ENCODE results near the gene EMX1.

EMX1 gene

DNA sequence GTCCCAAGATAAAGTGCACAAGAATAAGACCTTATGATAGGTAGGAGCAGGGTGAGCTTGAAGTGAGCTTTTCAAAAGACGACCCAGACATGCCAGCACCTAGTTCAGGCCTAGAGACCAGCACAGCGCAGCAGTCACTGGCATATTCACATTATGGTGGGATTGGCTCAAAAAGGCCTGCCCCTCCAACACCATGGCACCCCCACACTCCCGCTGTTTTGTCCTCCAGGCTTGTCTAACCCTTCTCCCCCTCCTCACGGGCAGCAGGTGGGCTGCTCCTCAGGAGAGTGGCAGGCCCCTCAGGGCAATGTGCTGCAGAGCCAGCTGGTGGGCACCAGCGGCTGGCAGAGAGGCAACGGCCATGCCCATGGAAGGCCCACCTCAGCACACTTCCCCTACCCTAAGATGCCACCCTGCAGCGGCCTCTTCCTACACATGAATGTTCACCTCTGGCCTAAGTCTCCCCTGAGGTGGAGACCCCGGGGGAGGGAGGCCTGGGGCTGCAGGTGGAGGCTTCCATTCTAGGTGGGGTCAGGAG is 25.6 kb downstream of the EMX1 start:
- no peak for DNase-seq (ENCODE audit: low spot score)

DNA sequence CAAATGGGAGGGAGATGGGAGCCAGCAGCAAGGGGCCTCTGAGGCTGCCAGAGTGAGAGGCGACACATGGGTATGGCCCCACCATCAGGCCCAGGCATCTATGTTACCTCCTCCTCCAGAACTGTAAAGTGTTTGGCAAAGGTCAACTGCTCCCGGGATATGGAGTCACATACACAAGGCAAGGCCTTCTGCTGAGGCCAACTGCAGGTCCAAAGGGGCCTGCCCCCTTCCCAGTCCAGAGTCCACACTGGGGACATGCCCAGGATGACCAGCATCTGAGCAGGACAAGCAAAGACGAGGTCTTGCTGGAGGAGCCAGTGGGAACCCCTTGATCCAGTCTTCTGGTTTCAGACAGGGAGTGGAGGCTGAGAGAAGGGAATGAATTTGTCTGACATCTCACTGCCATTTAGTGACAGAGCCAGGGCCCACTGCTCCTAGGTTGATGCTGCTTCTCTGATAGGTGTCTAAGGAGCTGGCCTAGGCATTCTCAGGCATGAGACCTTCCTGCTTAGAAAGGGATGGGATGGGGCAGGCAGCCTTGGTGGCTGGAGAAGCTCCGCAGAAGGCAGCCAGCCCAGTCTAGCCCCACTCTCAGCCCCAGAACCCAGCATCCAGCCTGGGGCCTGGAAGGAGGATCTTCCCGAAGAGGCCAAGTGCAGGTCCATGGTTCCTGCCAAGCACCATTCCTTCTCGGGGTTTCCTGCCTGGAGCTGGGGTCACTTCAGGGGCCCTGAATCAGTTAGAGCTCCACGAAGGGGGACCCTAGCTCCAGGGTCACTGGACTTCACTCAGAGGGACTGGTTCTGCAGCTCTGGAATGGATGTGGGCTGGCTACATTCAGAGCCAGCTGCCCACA is 26.4 kb downstream of the EMX1 start:
- no peak for DNase-seq (ENCODE audit: low spot score)

DNA sequence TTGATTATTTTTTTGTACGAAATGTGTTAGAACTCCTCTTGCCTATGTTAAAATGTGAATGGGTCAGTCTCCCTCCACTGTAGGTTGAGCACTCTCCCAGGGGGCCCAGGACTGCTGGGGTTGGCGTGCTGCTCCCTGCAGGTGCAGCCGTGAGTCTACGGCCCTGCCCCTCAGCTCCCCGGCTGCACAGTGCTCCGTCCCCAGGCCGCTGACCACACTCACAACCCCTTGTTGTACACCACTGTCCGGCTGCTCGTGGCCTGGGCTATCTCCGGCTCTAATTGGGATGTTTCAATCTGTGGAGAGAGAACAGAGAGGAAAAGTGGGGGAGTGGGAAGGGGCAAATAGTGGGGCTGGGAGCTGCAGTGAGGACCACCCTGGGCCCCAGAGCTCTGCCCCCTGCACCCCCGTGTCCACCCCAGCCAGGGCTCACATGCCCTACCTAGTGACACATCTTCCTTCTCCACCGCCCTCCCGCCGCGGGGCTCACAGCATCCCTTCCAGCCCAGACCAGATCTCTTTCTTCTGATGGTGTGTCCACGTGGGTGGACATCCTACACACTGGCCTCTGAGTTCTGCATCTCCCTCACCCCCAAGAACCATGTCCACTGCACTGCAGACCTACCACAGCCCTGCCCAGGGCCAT is 27.6 kb downstream of the EMX1 start:
- DNase-seq (ENCODE audit: low spot score): no peak

DNA sequence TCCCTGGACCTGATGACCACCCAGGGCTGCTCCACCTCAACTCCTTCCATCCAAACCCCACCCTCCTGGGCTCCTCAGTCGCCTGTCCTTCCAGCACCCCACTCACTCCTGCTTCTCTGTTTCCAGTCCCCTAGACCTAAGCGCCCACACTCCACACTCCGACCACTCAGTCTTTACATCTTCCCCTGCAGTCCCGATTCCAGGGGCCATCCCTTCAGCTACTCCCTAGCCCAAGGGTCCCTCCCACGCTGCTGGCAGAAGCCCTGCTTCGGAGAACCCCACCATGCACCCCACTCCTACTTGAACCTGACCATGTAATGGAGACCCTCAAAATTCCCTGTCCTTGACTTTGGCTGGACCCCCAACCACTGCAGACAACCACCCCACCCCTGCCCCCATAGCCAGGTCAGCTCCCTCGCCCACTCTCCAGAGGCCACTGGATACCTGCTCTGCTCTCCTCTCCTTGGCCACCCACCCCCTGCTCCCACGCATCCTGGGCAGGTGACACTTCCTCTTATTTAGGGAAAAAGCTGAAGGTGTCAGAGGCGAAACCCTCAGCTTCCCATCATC is 28.2 kb downstream of the EMX1 start:
- no peak for DNase-seq (ENCODE audit: low spot score)

DNA sequence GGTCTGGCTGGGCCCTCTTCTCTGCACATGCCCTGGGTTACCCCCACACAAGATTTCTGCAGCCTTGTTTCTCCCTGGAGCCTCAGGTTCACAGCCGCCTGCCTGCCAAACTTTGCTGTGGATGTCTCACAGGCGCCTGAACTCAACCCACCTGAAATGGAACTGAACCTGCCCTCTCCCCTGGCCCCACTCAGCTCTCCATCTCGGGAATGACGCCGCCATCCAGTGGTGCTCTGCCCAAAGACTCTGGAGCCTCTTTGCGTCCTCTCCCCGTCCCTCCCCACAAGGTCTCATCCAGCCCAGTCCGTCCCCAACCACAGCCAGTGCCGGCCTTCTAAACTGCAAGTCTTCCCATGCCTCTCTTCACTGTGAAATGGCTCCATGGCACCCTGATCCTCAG is 29.1 kb downstream of the EMX1 start:
- no peak for DNase-seq (ENCODE audit: low spot score)

DNA sequence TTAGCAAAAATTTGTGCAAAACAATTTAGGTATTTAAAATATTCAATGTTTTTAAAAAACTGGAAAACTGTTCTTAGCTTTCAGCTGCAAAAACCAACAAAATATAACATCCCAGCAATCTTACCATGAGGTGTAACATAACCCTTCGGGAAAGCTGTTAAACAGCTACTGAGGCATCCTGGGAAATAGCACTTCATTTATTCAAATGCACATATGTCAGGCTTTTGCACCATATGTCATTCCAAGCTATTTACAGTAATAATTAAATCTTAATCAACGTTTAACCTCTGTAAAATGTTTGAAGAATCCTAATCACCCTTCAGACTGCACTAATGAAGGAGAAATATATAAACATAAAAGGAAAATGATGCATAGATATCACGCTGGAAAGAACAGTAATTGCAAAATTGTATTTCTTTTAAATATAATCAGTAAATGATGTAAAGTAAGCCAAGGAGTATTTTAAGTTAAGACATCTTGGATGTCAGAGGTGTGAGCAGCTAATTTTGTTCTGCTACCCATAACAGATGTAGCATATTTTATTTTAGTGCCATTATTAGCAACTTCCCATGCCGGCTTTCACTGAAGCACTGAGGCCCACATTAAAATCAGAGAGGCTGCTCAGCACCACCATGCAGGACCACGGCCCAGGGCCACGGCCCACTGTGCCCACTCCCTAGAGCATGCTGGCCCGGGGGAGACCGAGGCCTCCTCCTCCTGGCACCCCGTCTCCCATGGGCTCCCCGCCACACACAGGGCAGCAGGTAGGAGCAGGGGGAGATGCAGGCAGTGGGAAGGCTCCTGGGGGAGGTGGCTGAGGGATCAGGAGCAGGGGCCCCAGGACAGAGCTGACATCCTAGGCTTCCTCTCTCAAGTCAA is 30.9 kb downstream of the EMX1 start:
- no peak for DNase-seq (ENCODE audit: low spot score)

DNA sequence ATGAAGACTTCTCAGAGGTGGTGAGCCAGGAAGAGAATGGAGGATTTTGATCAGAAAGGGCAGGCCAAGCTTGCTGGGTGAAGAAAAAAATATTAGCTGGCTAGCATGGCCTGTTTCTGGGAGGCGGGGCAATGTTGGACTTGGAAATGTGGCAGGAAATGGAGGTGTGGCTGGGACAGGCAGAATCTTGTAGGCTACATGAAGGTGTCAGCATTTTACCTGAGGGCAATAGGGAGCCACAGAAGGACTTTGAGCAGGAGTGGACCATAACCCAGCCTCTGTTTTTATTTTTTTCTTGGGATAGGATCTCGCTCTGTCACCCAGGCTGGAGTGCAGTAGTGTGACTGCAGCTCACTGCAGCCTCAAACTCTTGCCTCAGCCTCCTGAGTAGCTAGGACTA is 31.7 kb downstream of the EMX1 start:
- DNase-seq (ENCODE audit: low spot score): no peak

DNA sequence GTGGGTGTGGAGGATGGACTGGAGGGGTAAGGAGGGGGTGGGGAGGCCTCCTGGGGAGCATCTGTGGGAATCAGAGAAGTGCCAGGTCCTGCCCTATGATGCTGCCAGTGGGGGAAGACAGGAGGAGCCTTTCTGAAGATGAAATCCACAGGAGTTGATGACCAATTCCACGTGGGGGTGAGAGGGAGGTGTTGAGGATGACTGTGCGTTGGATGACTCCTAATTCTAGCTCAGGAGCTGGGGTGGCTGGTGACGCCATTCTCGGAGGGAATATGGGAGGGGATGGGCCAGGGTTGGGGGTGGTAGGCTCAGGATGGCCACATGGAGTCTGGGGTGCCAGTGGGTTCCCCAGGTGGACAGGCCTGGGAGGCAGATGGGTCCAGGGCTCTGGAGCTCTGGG is 32.3 kb downstream of the EMX1 start:
- no peak for DNase-seq (ENCODE audit: low spot score)

DNA sequence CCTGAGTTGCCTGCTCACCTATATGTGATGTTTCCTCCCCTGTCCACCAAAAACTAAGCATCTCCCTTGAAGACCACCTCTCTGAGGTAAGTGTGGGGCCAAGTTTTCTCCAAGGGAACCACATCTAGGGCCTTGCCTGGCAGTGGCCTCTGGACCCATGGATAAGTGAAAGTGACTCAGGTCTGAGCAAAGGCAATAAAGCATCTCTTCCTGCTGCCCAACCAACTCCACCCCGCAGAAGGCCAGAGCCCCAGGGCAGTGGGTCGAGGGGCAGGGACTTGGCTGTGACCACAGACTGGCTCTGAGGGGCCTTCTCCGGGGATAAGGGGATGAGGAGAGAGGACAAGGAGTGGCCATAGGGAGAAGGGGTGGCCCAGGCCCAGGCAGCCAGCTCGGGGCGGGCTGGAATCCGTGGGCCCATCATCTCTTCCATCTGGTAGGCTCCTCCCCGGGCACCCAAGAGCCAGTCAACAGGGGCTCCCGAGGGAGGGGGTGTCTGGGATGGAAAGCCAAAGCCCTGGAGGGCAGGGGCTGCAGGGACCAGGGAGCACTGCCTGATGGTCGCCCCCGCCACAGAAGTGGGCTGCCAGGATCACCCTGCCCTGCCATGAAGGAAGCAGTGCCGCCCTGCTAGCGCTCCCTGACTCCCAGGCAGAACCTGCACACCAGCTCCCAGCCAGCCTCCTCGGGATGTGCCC is 33.4 kb downstream of the EMX1 start:
- no peak for DNase-seq (ENCODE audit: low spot score)

DNA sequence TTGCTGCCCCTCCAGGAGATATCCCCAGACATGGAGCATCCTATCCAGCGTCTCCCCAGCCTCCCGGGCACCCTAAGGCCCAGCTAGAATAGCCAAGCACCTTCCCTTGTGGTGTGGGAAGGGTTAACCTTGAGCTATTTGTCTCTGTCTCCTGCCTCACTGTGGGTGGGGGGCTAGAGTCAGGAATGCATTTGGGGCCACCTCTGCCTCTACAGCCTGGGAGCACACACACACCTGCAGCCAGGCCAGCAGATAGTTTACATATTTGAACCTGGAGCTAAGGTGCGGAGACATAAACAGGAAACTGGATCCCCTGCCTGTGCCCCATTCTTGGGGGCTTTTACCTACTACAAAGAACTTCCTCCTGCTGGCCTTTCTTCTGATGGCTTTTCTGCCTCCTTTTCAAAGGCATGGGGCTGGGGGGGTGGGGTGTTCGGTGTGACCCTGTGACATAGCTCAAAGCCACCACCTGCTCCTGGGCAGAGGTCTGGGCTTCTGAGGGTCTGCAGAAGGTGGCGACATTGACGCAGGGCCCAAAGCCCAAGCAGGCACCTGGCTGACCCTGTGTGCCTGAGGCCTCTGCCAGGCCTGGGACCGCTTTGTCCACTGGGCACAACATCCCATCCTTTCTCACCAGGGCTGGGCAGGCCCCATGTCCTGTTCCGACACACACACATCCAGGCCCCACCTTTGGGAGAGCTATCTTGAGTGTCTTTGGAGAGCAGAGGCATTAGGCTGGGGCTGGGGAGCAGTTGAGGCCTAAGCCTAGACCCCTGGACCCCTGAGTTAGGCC is 34.2 kb downstream of the EMX1 start:
- no peak for DNase-seq (ENCODE audit: low spot score)

DNA sequence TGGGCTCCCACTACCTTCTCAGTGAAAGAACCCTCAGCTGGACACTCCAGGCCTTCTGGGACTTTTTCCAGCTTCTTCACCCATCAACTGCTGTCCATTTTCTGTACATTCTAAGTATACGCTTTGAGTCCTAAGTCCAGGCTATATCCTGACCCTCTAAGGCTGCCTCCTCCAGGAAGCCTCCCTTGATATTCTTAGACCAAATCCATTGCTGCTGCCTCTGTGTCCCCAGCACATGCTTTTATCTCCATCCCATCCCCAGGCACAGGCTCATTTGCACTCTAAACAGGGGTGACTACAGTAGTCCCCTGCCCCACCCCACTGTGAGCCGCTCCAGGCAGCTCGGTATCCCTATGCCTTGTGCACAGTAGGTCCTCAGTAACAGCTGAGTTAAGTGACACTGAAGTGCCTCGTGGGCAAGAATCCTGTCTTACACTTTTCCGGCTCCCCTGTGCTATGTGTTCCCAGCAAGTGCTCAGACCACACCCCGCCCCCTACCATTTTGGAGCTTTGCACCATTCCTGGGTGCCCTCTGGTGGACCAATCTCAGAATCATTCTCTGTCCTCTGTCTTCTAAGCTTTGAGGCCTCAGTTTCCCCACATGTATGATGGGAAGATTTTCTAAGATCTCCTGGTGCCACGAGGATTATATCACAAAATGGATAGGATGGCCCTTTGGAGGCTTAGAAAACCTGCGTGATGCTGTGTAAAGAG is 34.9 kb downstream of the EMX1 start:
- no peak for DNase-seq (ENCODE audit: low spot score)

DNA sequence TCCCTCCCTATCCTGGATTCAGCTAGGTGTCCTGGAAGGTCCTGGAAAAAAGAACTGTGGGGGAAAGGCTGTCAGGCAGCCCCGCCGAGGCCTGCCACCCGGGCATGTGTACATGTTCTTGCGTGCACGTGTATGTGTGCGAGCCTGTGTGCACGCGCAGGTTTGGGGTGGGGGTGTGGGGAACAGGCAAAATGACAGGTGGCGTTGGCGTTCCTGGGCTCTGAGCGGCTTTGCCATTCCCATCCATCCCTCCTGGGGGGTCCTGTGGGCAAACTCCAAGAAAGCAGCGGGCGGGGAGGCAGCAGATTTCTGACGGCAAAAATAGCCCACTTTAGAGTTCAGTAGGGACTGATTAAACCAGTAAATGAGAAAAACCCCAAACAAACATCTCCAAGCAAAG is 35.6 kb downstream of the EMX1 start:
- no peak for DNase-seq (ENCODE audit: low spot score)

DNA sequence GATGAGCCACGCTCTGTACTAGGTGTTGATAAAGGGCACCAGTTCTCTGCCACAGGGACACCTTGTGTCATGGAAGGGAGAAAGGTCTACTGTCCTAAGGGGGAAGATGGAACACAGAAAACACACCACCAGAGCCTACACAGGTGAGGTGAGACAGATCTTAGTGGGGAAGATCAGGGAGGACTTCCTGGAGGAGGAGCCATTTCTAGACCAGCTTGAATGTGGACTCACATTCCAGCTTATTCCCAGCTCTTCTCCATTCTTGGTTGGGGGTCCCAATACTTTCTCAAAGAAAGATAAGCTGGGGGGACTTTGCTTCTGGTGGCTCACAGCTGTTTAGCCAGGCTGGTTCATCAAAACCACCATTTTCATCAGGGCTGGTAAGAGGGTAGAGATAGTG is 36.2 kb downstream of the EMX1 start:
- DNase-seq (ENCODE audit: low spot score): no peak

DNA sequence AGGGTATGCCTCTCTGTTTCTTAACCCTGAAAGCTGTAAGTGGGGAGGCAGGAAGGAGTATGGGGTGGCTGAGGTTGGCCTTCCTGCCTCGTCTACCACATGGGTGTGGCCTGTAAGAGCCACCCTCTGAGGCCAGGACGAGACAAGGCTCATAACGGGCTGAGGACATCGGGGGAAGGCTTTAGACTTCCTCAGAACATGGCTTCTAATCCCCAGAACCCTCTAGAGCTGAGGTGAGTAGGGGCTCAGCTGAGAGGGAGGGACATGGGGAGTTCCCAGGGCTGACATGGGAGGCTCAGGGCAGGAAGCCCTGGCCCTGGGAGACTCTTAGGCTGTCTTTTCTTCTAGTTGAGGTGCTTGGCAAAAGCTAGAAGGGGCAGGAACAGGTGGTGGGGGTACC is 36.7 kb downstream of the EMX1 start:
- DNase-seq (ENCODE audit: low spot score): no peak

DNA sequence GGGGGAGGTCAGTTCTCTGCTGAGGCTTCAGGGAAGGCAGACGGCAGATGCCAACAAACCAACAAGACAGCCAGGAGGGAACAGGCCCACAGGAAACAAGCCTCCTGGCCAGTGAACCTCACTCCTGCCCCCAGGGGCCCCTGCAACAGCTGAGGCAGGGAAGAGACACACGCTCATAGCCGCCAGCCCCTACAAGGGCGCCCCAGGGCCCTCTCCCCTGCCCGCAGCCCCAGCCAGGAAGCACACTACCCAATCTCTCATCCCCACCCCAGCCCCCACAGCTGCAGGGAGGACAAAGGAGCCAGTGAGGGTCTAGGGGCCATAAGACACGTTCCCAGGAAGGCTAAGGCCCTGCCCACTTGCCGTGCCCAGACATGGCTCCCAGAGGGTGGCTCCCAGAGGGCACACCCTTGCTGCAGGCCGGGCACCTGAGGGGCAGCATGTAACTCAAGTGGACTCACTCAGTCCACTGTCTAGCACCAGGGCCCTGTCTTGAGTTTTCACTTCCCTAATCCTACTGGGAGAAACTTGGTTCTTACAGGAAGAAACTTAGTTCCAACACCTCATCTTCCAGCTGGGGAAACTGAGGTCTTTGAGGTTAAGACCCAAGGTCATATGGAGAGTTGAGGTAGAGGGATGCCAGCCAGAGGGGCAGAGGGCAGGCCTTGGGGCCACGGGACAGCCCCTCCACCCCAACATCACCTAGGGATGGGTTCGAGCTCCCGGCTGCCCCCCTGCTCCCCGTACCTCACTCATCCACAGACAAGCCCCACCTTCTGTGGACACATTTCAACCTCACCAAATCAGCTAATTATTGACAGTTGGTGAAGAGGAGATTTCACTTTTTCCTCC is 37.3 kb downstream of the EMX1 start:
- DNase-seq (ENCODE audit: low spot score): no peak

DNA sequence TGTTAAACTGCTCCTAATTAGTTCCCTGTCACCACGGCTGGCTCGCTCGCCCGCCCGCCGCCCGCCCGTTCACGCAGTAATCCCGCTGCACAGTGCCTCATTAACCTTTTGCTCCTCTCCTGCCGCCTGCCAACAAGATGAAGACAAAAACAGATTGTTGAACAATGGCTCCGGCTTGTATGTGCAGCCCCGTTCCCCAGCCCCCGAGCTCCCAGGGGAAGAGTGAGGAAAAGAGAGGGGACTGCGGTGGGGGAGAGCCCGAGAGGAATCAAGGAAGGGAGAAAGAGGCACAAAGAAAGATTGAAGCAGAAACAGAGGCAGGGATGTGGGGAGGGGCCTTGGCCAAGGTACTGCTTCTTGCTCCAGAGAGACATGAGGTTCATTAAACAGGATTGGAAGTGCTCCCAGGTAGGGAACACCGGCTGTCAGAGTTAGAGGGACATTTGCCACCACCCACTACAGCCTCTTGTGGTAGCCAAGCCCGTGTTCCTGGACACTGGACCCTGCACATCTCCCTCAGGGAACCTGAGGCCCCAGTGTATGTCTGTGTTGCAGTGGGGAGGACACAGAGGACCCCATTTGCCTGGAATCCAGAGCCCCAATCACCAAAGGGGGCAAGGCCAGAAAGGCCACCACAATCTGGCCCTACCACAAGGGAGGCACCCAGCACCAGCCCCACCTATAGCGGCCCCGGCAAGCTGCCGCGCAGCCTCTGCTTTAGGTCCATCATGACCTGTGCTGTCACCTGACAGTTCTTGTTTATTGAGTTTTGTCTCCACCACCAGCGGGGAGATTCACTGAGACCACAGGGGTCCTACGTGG is 38.1 kb downstream of the EMX1 start:
- no peak for DNase-seq (ENCODE audit: low spot score)

DNA sequence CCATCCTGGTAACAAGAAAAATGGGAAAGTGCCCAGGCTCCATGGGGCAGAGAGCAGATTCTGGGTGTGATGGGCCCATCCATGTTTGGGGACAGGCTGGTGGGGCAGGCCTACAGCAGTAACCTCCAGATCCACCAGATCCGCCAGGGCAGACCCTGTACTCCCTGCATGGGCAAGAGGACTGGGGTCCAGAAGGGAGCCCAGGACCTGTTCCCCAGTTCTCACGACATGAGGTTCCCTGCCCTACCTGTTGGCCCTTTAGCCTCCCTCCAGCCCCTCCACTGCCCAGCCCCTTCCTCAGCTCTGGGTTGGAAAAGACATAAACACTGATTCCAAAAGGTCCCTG is 38.7 kb downstream of the EMX1 start:
- DNase-seq (ENCODE audit: low spot score): no peak

DNA sequence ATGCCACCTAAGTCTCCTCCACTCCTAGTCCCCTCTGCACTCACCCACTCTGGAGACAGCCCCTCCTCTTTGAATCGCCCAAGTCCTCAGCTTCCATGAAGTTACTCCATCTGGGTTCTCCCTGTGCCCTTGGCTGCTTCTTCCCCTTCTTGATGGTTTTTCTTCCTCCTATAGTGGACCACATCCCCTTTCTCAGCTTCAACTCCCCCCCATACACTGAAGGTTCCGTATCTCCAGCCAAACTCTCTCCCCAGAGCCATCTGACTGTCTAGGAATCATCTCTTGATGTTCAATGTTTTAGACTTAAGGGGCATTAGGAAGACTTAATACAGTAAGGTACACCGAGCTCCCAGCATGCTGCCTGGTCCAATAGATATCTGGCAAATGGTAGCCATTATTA is 39.6 kb downstream of the EMX1 start:
- no peak for DNase-seq (ENCODE audit: low spot score)

All from left forelimb (tissue), 1 donor.